ENCODE data around the gene FBXO31. TPM values are rescaled to one million over a fixed set of nuclear protein-coding genes. Genes with fewer than 3 reads are reported as not detected.

FBXO31 gene
- total RNA-seq, 1 experiment from 2014 or later: 53.9 TPM

- intact Hi-C loops (cut with micrococcal nuclease): no loop called here
- Mint-ChIP-seq H3K27ac (ENCODE audit: low read depth, unreplicated experiment) (no peak overlapping the region), H3K27me3 (ENCODE audit: insufficient read depth, unreplicated experiment) (no peaks in the 10 kb centered on the region), H3K36me3 (ENCODE audit: insufficient read depth, unreplicated experiment) (peaks cover 28% of the 10 kb centered on the region), H3K4me3 (ENCODE audit: unreplicated experiment) (no peak overlapping the region), H3K9me3 (ENCODE audit: unreplicated experiment) (no peaks in the 10 kb centered on the region), H3K4me1 (ENCODE audit: insufficient read depth, unreplicated experiment) (peaks cover 9% of the 10 kb centered on the region)
- no TSS peak for BruUV-seq (replicated peaks)
- TF ChIP-seq CTCF (IDR thresholded peaks at IDR 0.05; ENCODE audit: unreplicated experiment): no peak
- CTCF ChIA-PET: interaction anchor here (0.5 kb wide), 1 partner anchor 943 kb away, joined by 4 read pairs; no protein-coding TSS in a partner anchor
- POLR2A ChIA-PET: interaction anchor here (0.7 kb wide), 1 partner anchor 14 kb away, joined by 3 read pairs; no protein-coding TSS in a partner anchor
- no peak for DNase-seq (ENCODE audit: unreplicated experiment)
Observed at GRCh38 chr16:87369796-87370719, 13.5 kb downstream of the FBXO31 start.

GRCh38 chr16:87369117-87369765 is 14.3 kb downstream of the FBXO31 start:
- Mint-ChIP-seq H3K9me3 (ENCODE audit: unreplicated experiment) (no peaks in the 10 kb centered on the region), H3K27ac (ENCODE audit: low read depth, unreplicated experiment) (no peak overlapping the region), H3K36me3 (ENCODE audit: insufficient read depth, unreplicated experiment) (peaks cover 28% of the 10 kb centered on the region), H3K4me3 (ENCODE audit: unreplicated experiment) (no peak overlapping the region), H3K4me1 (ENCODE audit: insufficient read depth, unreplicated experiment) (peaks cover 9% of the 10 kb centered on the region), H3K27me3 (ENCODE audit: insufficient read depth, unreplicated experiment) (no peaks in the 10 kb centered on the region)
- ChIA-PET POLR2A (interaction anchor here (0.7 kb wide), 1 partner anchor 13 kb away, joined by 3 read pairs; no protein-coding TSS in a partner anchor), CTCF (no interaction called here)
- no TSS peak for BruUV-seq (replicated peaks)
- DNase-seq (ENCODE audit: unreplicated experiment): no peak
- TF ChIP-seq CTCF (IDR thresholded peaks at IDR 0.05; ENCODE audit: unreplicated experiment): no peak
- intact Hi-C loops (cut with micrococcal nuclease): no loop called here

- Mint-ChIP-seq H3K27me3 (ENCODE audit: insufficient read depth, unreplicated experiment) (no peaks in the 10 kb centered on the region), H3K9me3 (ENCODE audit: unreplicated experiment) (no peaks in the 10 kb centered on the region), H3K27ac (ENCODE audit: low read depth, unreplicated experiment) (no peak overlapping the region), H3K36me3 (ENCODE audit: insufficient read depth, unreplicated experiment) (peaks cover 34% of the 10 kb centered on the region), H3K4me1 (ENCODE audit: insufficient read depth, unreplicated experiment) (peaks cover 9% of the 10 kb centered on the region), H3K4me3 (ENCODE audit: unreplicated experiment) (no peak overlapping the region)
- ChIA-PET CTCF (no interaction called here), POLR2A (interaction anchor here (1.1 kb wide), 1 partner anchor 15 kb away, joined by 3 read pairs; no protein-coding TSS in a partner anchor)
- no TSS peak for BruUV-seq (replicated peaks)
- no peak for DNase-seq (ENCODE audit: unreplicated experiment)
- intact Hi-C loops (cut with micrococcal nuclease): no loop called here
- TF ChIP-seq CTCF (IDR thresholded peaks at IDR 0.05; ENCODE audit: unreplicated experiment): no peak
Observed at GRCh38 chr16:87368029-87368770, 15.4 kb downstream of the FBXO31 start.
